Stimulated activated CD8-positive, alpha-beta memory T cell treated with anti-CD3 and anti-CD28 coated beads, Interleukin-15, amount 100 ng/mL, for 24 hours (primary cell): ENCODE measurements around the gene EIF2AK3.
"Not testable (repeated sequence)": the region's sequence is repeated elsewhere in the genome, so short reads cannot be mapped to it uniquely, and the experiment has no call there.

Experiments
- DNase-seq: peaks from one replicate; pipeline ENCODE4 v3.0.0-alpha.2; 2020; ENCODE audit warnings: low read depth

The EIF2AK3 gene

GRCh38 chr2:88627055-88627855, at the start of gene EIF2AK3:
Gene EIF2AK3, minus strand, starts transcription at chr2:88627464. Its CDS starts 190 bp downstream, at chr2:88627274.
- DNase-seq = peak; percentile 78

- no peak for DNase-seq
These were observed 46.1 kb upstream of the EIF2AK3 start for GRCh38 chr2:88673363-88673762.

- no peak for DNase-seq
These were observed 44.6 kb upstream of the EIF2AK3 start for GRCh38 chr2:88671786-88672427.

GRCh38 chr2:88669482-88670214, 42.4 kb upstream of the EIF2AK3 start:
- no peak for DNase-seq

- DNase-seq = no peak
These were observed 41.6 kb upstream of the EIF2AK3 start for GRCh38 chr2:88668862-88669261.

- no peak for DNase-seq
These were observed 40.0 kb upstream of the EIF2AK3 start for GRCh38 chr2:88667219-88667618.

- DNase-seq = no peak
These were observed 39.3 kb upstream of the EIF2AK3 start for GRCh38 chr2:88666576-88666975.

GRCh38 chr2:88660622-88661021, 33.4 kb upstream of the EIF2AK3 start:
- no peak for DNase-seq

GRCh38 chr2:88659538-88659915, 32.3 kb upstream of the EIF2AK3 start:
- DNase-seq = no peak

- DNase-seq = no peak
These were observed 31.7 kb upstream of the EIF2AK3 start for GRCh38 chr2:88658881-88659537.

- DNase-seq = no peak
These were observed 31.1 kb upstream of the EIF2AK3 start for GRCh38 chr2:88658326-88658725.

GRCh38 chr2:88657131-88657530, 29.9 kb upstream of the EIF2AK3 start:
- DNase-seq = no peak

GRCh38 chr2:88656690-88657089, 29.4 kb upstream of the EIF2AK3 start:
- no peak for DNase-seq

- no peak for DNase-seq
These were observed 27.4 kb upstream of the EIF2AK3 start for GRCh38 chr2:88654714-88655113.

- DNase-seq = no peak
These were observed 24.4 kb upstream of the EIF2AK3 start for GRCh38 chr2:88651646-88652045.

- not testable (repeated sequence) for DNase-seq
These were observed 18.1 kb upstream of the EIF2AK3 start for GRCh38 chr2:88645291-88645882.

- no peak for DNase-seq
These were observed 15.0 kb upstream of the EIF2AK3 start for GRCh38 chr2:88642278-88642677.

- no peak for DNase-seq
These were observed 14.1 kb upstream of the EIF2AK3 start for GRCh38 chr2:88641330-88641729.

- no peak for DNase-seq
These were observed 12.6 kb upstream of the EIF2AK3 start for GRCh38 chr2:88639865-88640264.

- DNase-seq = no peak
These were observed 11.5 kb upstream of the EIF2AK3 start for GRCh38 chr2:88638743-88639142.

GRCh38 chr2:88638123-88638650, 10.9 kb upstream of the EIF2AK3 start:
- DNase-seq = no peak

GRCh38 chr2:88637464-88637863, 10.2 kb upstream of the EIF2AK3 start:
- no peak for DNase-seq
